ENCODE results near the gene PRRC2B. TPM values are rescaled to one million over a fixed set of nuclear protein-coding genes. Genes with fewer than 3 reads are reported as not detected.
A peak's percentile ranks its signal among the peaks of the same experiment; 100 is the strongest.

The PRRC2B gene
- total and polyA plus RNA-seq, 2 of the 13 experiments (the other 11 are each of a cell fraction or from before 2014, with no cell fraction given) = 20.8 to 37.4 TPM

DNA sequence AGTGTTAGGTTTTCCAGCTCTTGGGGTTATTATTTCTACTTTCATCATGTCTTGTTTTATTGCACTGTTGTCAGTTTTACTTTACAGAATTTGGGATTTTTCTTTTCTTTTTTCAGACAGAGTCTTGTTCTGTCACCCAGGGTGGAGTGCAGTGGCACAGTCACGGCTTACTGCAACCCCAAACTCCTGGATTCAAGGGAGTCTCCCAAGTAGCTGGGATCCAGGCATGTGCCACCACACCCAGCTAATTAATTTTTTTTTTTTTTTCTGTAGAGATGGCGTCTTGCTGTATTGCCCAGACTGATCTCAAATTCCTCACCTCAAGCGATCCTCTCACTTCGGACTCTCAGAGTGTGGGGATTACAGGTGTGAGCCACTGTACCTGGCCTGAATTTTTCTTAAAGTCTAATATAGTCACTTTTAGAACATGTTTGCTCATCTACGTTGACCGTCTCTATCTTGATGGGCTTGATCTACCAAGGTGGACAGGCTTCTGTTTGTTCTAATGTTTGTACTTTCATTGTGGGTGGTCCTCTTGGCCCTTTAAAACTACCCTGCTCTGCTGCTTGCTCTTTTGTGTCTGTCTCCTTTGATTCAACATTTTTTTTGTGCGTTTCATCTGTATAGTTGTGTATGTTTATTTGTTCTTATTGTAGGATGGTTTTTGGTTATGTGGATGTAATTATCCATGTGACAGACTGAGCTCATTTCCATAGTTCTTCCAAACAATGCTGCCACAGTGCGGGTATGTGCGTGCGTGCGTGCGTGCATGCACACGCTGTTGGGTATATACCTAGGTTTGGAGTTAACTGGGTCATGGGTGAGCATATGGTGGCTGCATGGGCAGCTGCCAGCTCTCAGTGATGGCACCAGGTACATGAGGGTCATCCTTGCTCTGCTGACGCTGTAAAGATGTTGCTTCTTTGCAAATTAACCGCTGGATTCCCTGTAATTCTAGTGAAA is 18.1 kb downstream of the PRRC2B start (continued):
- TF ChIP-seq, protein P1, sequence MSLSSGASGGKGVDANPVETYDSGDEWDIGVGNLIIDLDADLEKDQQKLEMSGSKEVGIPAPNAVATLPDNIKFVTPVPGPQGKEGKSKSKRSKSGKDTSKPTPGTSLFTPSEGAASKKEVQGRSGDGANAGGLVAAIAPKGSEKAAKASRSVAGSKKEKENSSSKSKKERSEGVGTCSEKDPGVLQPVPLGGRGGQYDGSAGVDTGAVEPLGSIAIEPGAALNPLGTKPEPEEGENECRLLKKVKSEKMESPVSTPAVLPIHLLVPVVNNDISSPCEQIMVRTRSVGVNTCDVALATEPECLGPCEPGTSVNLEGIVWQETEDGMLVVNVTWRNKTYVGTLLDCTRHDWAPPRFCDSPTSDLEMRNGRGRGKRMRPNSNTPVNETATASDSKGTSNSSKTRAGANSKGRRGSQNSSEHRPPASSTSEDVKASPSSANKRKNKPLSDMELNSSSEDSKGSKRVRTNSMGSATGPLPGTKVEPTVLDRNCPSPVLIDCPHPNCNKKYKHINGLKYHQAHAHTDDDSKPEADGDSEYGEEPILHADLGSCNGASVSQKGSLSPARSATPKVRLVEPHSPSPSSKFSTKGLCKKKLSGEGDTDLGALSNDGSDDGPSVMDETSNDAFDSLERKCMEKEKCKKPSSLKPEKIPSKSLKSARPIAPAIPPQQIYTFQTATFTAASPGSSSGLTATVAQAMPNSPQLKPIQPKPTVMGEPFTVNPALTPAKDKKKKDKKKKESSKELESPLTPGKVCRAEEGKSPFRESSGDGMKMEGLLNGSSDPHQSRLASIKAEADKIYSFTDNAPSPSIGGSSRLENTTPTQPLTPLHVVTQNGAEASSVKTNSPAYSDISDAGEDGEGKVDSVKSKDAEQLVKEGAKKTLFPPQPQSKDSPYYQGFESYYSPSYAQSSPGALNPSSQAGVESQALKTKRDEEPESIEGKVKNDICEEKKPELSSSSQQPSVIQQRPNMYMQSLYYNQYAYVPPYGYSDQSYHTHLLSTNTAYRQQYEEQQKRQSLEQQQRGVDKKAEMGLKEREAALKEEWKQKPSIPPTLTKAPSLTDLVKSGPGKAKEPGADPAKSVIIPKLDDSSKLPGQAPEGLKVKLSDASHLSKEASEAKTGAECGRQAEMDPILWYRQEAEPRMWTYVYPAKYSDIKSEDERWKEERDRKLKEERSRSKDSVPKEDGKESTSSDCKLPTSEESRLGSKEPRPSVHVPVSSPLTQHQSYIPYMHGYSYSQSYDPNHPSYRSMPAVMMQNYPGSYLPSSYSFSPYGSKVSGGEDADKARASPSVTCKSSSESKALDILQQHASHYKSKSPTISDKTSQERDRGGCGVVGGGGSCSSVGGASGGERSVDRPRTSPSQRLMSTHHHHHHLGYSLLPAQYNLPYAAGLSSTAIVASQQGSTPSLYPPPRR (CRISPR knock-in tag; IDR thresholded peaks at IDR 0.05; ENCODE audit: borderline replicate concordance) = 0 out of 2 replicates have a peak, but pooled peaks have one; percentile 37
- TF ChIP-seq ZNF569 (CRISPR knock-in tag; IDR thresholded peaks at IDR 0.05; ENCODE audit: borderline replicate concordance) = no peak
- TF ChIP-seq ZNF781 (CRISPR knock-in tag; IDR thresholded peaks at IDR 0.05; ENCODE audit: borderline replicate concordance, not compliant biosample characterization) = no peak
- TF ChIP-seq HNRNPL (IDR thresholded peaks at IDR 0.05; ENCODE audit: low read depth, low read length) = 0 out of 2 replicates have a peak, but pooled peaks have one; percentile 55
- 0 out of 2 replicates have a peak, but pooled peaks have one; percentile 23 for TF ChIP-seq ZBTB20 (CRISPR knock-in tag; IDR thresholded peaks at IDR 0.05; ENCODE audit: borderline replicate concordance, low read depth)
- TF ChIP-seq PAWR (CRISPR knock-in tag; IDR thresholded peaks at IDR 0.05; ENCODE audit: borderline replicate concordance) = no peak
- TF ChIP-seq, protein P2, sequence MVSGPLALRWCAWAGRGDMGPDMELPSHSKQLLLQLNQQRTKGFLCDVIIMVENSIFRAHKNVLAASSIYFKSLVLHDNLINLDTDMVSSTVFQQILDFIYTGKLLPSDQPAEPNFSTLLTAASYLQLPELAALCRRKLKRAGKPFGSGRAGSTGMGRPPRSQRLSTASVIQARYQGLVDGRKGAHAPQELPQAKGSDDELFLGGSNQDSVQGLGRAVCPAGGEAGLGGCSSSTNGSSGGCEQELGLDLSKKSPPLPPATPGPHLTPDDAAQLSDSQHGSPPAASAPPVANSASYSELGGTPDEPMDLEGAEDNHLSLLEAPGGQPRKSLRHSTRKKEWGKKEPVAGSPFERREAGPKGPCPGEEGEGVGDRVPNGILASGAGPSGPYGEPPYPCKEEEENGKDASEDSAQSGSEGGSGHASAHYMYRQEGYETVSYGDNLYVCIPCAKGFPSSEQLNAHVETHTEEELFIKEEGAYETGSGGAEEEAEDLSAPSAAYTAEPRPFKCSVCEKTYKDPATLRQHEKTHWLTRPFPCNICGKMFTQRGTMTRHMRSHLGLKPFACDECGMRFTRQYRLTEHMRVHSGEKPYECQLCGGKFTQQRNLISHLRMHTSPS (CRISPR knock-in tag; IDR thresholded peaks at IDR 0.05; ENCODE audit: low read depth) = peak; percentile 62; the same call in 1 of the 2 replicates
- peak; percentile 43 for TF ChIP-seq SALL1 (CRISPR knock-in tag; IDR thresholded peaks at IDR 0.05)
- peak; percentile 92 for TF ChIP-seq SP5 (CRISPR knock-in tag; IDR thresholded peaks at IDR 0.05; ENCODE audit: borderline replicate concordance, low read depth)
- no peak for TF ChIP-seq ZNF749 (CRISPR knock-in tag; IDR thresholded peaks at IDR 0.05; ENCODE audit: borderline replicate concordance)
- peak; percentile 31; the same call in 1 of the 2 replicates for TF ChIP-seq HOXA3 (CRISPR knock-in tag; IDR thresholded peaks at IDR 0.05)
- TF ChIP-seq, protein P3, sequence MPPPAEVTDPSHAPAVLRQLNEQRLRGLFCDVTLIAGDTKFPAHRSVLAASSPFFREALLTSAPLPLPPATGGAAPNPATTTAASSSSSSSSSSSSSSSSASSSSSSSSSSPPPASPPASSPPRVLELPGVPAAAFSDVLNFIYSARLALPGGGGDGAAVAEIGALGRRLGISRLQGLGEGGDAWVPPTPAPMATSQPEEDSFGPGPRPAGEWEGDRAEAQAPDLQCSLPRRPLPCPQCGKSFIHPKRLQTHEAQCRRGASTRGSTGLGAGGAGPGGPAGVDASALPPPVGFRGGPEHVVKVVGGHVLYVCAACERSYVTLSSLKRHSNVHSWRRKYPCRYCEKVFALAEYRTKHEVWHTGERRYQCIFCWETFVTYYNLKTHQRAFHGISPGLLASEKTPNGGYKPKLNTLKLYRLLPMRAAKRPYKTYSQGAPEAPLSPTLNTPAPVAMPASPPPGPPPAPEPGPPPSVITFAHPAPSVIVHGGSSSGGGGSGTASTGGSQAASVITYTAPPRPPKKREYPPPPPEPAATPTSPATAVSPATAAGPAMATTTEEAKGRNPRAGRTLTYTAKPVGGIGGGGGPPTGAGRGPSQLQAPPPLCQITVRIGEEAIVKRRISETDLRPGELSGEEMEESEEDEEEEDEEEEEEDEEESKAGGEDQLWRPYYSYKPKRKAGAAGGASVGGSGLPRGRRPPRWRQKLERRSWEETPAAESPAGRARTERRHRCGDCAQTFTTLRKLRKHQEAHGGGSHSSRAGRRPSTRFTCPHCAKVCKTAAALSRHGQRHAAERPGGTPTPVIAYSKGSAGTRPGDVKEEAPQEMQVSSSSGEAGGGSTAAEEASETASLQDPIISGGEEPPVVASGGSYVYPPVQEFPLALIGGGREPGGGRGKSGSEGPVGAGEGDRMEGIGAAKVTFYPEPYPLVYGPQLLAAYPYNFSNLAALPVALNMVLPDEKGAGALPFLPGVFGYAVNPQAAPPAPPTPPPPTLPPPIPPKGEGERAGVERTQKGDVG (CRISPR knock-in tag; IDR thresholded peaks at IDR 0.05; ENCODE audit: borderline replicate concordance) = peak; percentile 56; the same call in 1 of the 2 replicates
